Smooth muscle cell (in vitro differentiated cells): ENCODE results near the gene ATRIP. TPM values are rescaled to one million over a fixed set of nuclear protein-coding genes. Genes with fewer than 3 reads are reported as not detected.

ENCODE experiments used
- DNase-seq: peaks from one replicate; lab custom pipeline; 2025; ENCODE audit not compliant: unreplicated experiment; lab: John Stamatoyannopoulos, UW
- H2AFZ ChIP-seq: fragments of 200-600 bp; sonication (generic); 2 replicates; pipeline ENCODE4 v1.6.0; 2016; ENCODE audit warnings: antibody characterized with exemption, low read depth, mild to moderate bottlenecking
- H3F3A ChIP-seq: fragments of 200-600 bp; sonication (generic); 2 replicates; pipeline ENCODE4 v1.6.0; 2017; ENCODE audit warnings: antibody characterized with exemption, low read depth
- H3K27ac ChIP-seq: fragments of 200-600 bp; sonication (generic); 2 replicates; pipeline ENCODE4 v1.5.1; 2016; ENCODE audit warnings: low read depth, mild to moderate bottlenecking
- H3K27me3 ChIP-seq: fragments of 200-600 bp; sonication (generic); 2 replicates; pipeline ENCODE4 v1.6.1; 2016; ENCODE audit warnings: low read depth, mild to moderate bottlenecking
- H3K36me3 ChIP-seq: fragments of 200-600 bp; sonication (generic); 2 replicates; pipeline ENCODE4 v1.5.1; 2016; ENCODE audit warnings: low read depth
- H3K4me1 ChIP-seq: fragments of 200-600 bp; sonication (generic); 2 replicates; pipeline ENCODE4 v1.5.1; 2016; ENCODE audit warnings: low read depth
- H3K4me2 ChIP-seq: fragments of 200-600 bp; sonication (generic); 2 replicates; pipeline ENCODE4 v1.6.0; 2016; ENCODE audit warnings: mild to moderate bottlenecking
- H3K4me3 ChIP-seq: fragments of 200-600 bp; sonication (generic); 2 replicates; pipeline ENCODE4 v1.5.1; 2016; ENCODE audit warnings: mild to moderate bottlenecking
- H3K79me2 ChIP-seq: fragments of 200-600 bp; sonication (generic); 2 replicates; pipeline ENCODE4 v1.6.0; 2016; ENCODE audit warnings: low read depth, mild to moderate bottlenecking
- H3K9ac ChIP-seq: fragments of 200-600 bp; sonication (generic); 2 replicates; pipeline ENCODE4 v1.6.0; 2016; ENCODE audit warnings: low read depth
- H3K9me3 ChIP-seq: fragments of 200-600 bp; sonication (generic); replicated peaks from 2 replicates; pipeline ENCODE4 v1.5.1; 2016; ENCODE audit warnings: low read depth
- H4K20me1 ChIP-seq: fragments of 200-600 bp; sonication (generic); 2 replicates; pipeline ENCODE4 v1.6.0; 2016; ENCODE audit warnings: low read depth
- WGBS: methylation state at CpG from one replicate; pipeline ENCODE4 v1.1.7; 2016; ENCODE audit warnings: low lambda C conversion rate; 5-methylcytosine and 5-hydroxymethylcytosine counted together
- polyA plus RNA-seq: library from polyadenylated mRNA; unstranded; fragments of >200 nt; fragmentation: Nextera tagmentation; extraction: Ambion mirVana; gene quantifications from 2 replicates; pipeline ENCODE4 v1.2.1, GENCODE V29; 2016
- total RNA-seq: library from RNA; depleted of rRNA; stranded (reverse); fragments of >200 nt; gene quantifications from 2 replicates; pipeline ENCODE4 v1.2.3, GENCODE V29; 2014
- TF ChIP-seq, protein P1 (sequence below): fragments of 200-600 bp; sonication (generic); IDR thresholded peaks from 2 replicates; pipeline ENCODE4 v1.5.1; 2017; ENCODE audit warnings: borderline replicate concordance, mild to moderate bottlenecking, antibody characterized with exemption; ENCODE audit not compliant: insufficient read depth, poor library complexity, severe bottlenecking

The ATRIP gene
- total and polyA plus RNA-seq, 2 experiments from 2014 or later, result 4.0 to 7.3 TPM

DNA sequence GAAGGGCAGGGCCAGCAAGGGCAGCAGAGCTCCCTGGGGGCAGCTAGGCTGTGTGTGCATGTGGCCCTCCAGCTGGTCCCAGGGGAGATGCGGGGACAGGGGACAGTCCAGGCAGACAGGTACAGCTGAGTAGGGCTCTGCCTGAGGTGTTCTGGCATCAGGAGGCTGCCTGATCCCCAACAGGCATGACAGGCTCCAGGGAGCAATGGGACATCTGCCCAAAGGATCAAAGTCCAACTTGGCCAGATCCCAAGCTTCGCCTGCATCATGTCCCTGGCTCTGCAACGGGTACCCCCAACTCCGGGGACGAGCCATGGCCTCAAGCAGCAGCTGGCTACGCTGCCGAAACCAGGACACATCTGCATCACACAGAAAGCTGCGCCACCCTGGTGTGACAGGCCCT is 21.8 kb downstream of the ATRIP start:
- Histone ChIP-seq H3K4me1 (peaks cover 23% of the 10 kb centered on the region), H3K9ac (no peak overlapping the region), H3F3A (peaks cover 12% of the 10 kb centered on the region), H3K36me3 (no peaks in the 10 kb centered on the region), H3K79me2 (peaks cover 37% of the 10 kb centered on the region), H3K27me3 (no peaks in the 10 kb centered on the region), H3K9me3 (no peaks in the 10 kb centered on the region), H3K27ac (peak overlapping the region; percentile 98), H3K4me2 (no peak overlapping the region), H2AFZ (no peak overlapping the region), H4K20me1 (no peaks in the 10 kb centered on the region), H3K4me3 (no peak overlapping the region)
- no peak for DNase-seq
- 96% methylated on average over 8 of the region's 8 CpGs for WGBS
- TF ChIP-seq, protein P1, sequence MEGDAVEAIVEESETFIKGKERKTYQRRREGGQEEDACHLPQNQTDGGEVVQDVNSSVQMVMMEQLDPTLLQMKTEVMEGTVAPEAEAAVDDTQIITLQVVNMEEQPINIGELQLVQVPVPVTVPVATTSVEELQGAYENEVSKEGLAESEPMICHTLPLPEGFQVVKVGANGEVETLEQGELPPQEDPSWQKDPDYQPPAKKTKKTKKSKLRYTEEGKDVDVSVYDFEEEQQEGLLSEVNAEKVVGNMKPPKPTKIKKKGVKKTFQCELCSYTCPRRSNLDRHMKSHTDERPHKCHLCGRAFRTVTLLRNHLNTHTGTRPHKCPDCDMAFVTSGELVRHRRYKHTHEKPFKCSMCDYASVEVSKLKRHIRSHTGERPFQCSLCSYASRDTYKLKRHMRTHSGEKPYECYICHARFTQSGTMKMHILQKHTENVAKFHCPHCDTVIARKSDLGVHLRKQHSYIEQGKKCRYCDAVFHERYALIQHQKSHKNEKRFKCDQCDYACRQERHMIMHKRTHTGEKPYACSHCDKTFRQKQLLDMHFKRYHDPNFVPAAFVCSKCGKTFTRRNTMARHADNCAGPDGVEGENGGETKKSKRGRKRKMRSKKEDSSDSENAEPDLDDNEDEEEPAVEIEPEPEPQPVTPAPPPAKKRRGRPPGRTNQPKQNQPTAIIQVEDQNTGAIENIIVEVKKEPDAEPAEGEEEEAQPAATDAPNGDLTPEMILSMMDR, result no peak

DNA sequence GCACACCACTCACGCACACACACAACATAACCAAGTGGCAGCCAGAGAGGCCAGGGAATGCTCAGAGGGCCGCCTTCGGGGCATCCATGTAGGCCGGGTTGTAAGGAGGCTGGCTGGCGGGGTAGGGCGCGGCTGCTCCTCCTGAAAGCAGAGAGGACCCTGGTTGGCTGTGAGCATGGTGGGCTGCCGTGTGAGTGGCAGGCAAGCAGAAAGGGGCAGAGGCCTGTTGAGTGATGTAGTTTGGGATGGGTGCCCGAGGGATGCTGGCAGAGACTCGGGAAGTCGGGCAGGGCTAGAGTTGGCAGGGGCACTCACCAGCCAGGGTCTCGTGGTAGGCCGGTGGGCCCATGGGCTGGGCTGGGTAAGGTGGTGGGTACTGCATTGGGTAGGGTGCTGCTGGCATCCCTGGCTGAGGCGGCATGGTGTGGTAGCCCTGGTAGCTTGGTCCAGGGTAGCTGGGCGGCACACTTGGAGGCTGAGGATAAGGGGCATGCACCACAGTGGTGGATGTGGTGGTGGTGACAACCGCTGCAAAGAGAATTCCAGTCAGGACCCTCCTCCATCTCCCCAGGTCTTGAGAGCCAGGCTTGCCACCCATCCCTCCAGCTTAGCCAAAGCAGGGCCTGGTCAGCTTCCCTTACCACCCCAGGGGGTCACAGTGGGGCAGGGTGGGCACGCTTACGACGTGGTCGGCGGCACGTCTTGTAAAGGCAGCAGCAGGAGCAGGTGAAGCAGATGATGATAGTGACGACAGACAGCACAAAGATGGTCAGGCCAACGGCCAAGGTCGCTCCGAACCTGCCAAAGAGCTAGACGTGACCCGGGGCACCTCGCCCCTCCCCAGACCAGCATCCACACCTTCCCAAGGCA is 22.7 kb downstream of the ATRIP start:
- Histone ChIP-seq H3K27ac (no peak overlapping the region), H3K9me3 (no peaks in the 10 kb centered on the region), H3K36me3 (no peaks in the 10 kb centered on the region), H3K4me2 (no peak overlapping the region), H3F3A (peaks cover 17% of the 10 kb centered on the region), H3K79me2 (peaks cover 37% of the 10 kb centered on the region), H2AFZ (no peak overlapping the region), H4K20me1 (no peaks in the 10 kb centered on the region), H3K9ac (no peak overlapping the region), H3K4me1 (peaks cover 31% of the 10 kb centered on the region), H3K27me3 (no peaks in the 10 kb centered on the region), H3K4me3 (no peak overlapping the region)
- TF ChIP-seq, protein P1, result no peak
- WGBS, result 94% methylated on average over 28 of the region's 29 CpGs
- no peak for DNase-seq

DNA sequence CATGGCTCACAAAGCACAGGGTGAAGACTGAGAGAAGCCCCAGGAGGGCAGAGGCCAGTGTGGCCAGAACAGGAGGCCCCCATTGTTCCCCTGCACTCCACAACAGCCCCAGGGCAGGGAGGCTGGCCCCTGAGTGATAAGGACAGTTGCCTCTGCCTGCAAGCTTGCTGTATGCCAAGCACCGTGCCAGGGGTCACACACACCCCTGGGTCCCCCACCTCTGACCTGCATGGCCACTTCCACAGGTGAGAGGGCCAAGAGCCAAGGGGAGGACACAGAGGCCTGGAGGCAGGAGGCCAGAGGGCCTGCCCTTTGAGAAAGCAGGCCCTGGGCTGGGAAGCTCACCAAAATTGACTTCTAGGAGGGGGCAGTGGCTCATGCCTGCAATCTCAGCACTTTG is 23.7 kb downstream of the ATRIP start:
- H3K4me3 ChIP-seq, result no peak overlapping the region
- no peaks in the 10 kb centered on the region for H4K20me1 ChIP-seq
- peaks cover 17% of the 10 kb centered on the region for H3F3A ChIP-seq
- 73% methylated on average over 1 of the region's 1 CpG for WGBS
- H2AFZ ChIP-seq, result no peak overlapping the region
- H3K27me3 ChIP-seq, result no peaks in the 10 kb centered on the region
- H3K9me3 ChIP-seq, result no peaks in the 10 kb centered on the region
- TF ChIP-seq, protein P1, result no peak
- peaks cover 37% of the 10 kb centered on the region for H3K79me2 ChIP-seq
- no peak overlapping the region for H3K4me2 ChIP-seq
- H3K4me1 ChIP-seq, result peaks cover 40% of the 10 kb centered on the region
- no peak overlapping the region for H3K9ac ChIP-seq
- H3K27ac ChIP-seq, result no peak overlapping the region
- no peaks in the 10 kb centered on the region for H3K36me3 ChIP-seq
- no peak for DNase-seq

DNA sequence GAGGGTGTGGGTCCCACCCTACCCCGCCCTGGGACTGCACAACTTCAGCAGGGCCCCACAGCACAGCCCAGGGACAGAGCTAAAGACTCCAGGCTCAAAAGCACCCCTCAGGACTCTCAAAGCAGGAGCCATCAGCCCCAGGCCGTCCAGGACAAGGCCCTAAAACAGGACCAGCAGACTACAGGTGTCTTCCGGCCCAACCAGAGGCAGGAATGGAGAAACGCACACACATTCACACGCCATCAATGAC is 26.1 kb downstream of the ATRIP start:
- Histone ChIP-seq H3K36me3 (no peaks in the 10 kb centered on the region), H3K9me3 (no peaks in the 10 kb centered on the region), H3K79me2 (peaks cover 34% of the 10 kb centered on the region), H4K20me1 (no peaks in the 10 kb centered on the region), H3K4me3 (peak overlapping the region; percentile 57), H3K4me2 (peak overlapping the region; percentile 90), H2AFZ (peak overlapping the region; percentile 40), H3K9ac (peak overlapping the region; percentile 83), H3K27me3 (no peaks in the 10 kb centered on the region), H3K27ac (peak overlapping the region; percentile 82), H3K4me1 (peaks cover 31% of the 10 kb centered on the region), H3F3A (peaks cover 11% of the 10 kb centered on the region)
- no peak for DNase-seq
- TF ChIP-seq, protein P1, result no peak
- WGBS, result 4% methylated on average over 5 of the region's 5 CpGs
